Colonic mucosa (tissue), 4 donors: ENCODE data around the gene EPHB2. TPM values are rescaled to one million over a fixed set of nuclear protein-coding genes. Genes with fewer than 3 reads are reported as not detected.

Experiments
- DNase-seq: peaks from one replicate; pipeline ENCODE4 v3.0.0-alpha.2; 2020
- H3K27ac ChIP-seq: fragments of 200-600 bp; one replicate; pipeline ENCODE4 v1.8.0; 2021
- H3K27me3 ChIP-seq: fragments of 200-600 bp; one replicate; pipeline ENCODE4 v1.8.0; 2021
- H3K36me3 ChIP-seq: fragments of 200-600 bp; one replicate; pipeline ENCODE4 v1.8.0; 2021
- H3K4me1 ChIP-seq: fragments of 200-600 bp; one replicate; pipeline ENCODE4 v1.8.0; 2021; ENCODE audit warnings: mild to moderate bottlenecking
- H3K4me3 ChIP-seq: fragments of 200-600 bp; one replicate; pipeline ENCODE4 v1.8.0; 2021
- H3K9ac ChIP-seq, 2 donors: one replicate each; pipeline ENCODE4 v1.7.0; 2013; ENCODE audit warnings: control low read depth in 2 of 2, low read depth in 2 of 2, low read length in 2 of 2
- H3K9me3 ChIP-seq: fragments of 200-600 bp; one replicate; pipeline ENCODE4 v1.8.0; 2021
- intact Hi-C: fragments of 100-400 bp; cut with DNase I; formaldehyde crosslinking; loops from one replicate; pipeline ENCODE4 v1.14.1; 2022
- total RNA-seq, 2 donors: library from RNA; stranded (reverse); fragmentation: NEBNext Ultra II Directional in 1 of 2; extraction: Animal tissue kit (Norgen Biotek cat#: 25700) in 1 of 2; gene quantifications; one replicate each; pipeline ENCODE4 v1.2.1, GENCODE V29; 2021
- TF ChIP-seq, protein P1 (sequence below): fragments of 200-600 bp; IDR thresholded peaks from one replicate; pipeline ENCODE4 v1.8.0; 2022; ENCODE audit warnings: antibody characterized with exemption, mild to moderate bottlenecking
- donor health status: healthy.
- donor health status: DM: no; HTN: no; CAD: no.
- donor health status: DM: no; HTN: no; CAD: no.

The EPHB2 gene
- total RNA-seq, 2 donors from 2014 or later: 71.9 to 150 TPM

DNA sequence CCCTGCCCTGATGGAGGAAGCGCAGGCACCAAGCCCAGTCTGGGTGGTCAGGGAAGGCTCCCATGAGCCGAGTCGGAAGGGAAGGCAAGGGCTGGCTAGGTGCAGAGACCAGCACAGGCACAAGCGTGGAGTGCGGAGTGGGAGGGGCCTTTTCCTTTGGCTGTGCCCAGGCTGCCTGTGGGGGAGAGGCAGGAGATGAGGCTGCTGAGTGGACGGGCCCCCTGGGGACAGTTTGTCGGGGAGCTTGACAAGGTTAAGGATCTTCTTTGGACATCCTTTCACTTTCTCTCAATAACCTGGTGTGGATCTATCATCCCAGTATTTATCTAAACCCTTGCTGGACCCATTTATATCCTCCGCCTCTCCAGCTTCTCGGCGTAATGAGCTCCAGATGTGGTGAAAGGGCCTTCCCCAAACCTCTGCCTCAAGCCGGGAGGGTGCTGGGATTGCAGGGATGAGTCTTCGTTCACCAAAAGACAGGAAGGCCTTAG is 42.9 kb downstream of the EPHB2 start:
- TF ChIP-seq, protein P1, sequence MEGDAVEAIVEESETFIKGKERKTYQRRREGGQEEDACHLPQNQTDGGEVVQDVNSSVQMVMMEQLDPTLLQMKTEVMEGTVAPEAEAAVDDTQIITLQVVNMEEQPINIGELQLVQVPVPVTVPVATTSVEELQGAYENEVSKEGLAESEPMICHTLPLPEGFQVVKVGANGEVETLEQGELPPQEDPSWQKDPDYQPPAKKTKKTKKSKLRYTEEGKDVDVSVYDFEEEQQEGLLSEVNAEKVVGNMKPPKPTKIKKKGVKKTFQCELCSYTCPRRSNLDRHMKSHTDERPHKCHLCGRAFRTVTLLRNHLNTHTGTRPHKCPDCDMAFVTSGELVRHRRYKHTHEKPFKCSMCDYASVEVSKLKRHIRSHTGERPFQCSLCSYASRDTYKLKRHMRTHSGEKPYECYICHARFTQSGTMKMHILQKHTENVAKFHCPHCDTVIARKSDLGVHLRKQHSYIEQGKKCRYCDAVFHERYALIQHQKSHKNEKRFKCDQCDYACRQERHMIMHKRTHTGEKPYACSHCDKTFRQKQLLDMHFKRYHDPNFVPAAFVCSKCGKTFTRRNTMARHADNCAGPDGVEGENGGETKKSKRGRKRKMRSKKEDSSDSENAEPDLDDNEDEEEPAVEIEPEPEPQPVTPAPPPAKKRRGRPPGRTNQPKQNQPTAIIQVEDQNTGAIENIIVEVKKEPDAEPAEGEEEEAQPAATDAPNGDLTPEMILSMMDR: no peak
- no peak overlapping the region for H3K9ac ChIP-seq
- no peaks in the 10 kb centered on the region for H3K36me3 ChIP-seq
- no peak for DNase-seq
- H3K4me1 ChIP-seq: peaks cover 6% of the 10 kb centered on the region
- H3K27ac ChIP-seq: no peak overlapping the region
- intact Hi-C loops: no loop called here
- H3K27me3 ChIP-seq: no peaks in the 10 kb centered on the region
- H3K4me3 ChIP-seq: no peak overlapping the region
- no peaks in the 10 kb centered on the region for H3K9me3 ChIP-seq

DNA sequence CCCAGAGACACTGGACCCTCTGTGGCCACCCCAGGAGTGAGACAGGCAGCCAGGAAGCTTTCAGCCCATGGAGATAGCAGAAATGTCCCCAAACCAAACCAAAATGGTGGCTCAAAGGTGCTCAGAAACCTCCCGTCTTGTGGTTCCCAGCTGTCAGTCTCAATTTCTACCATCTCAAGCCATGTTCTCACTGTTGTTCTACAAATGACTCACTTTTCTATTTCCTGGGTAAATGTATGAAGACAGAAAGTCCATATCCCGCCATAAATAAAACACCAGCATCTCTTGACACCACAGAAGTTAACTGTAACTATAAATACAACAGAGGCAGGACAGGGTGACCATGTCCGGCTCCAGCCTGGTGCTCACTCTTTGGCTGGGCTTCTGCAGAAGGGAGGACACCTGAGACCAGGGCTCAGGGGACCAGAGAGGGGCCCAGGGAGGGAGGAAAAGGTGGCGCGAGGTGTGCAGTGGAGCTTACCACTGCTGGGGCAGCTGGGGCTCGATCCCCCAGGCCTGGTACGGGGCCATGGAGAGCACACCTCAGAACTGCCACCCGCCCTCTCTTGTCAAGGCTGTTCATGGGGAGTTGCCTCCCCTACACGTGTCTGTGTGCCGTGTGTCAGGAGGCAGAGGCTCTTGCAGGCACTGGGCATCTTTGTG is 43.6 kb downstream of the EPHB2 start:
- Histone ChIP-seq H3K4me1 (peaks cover 6% of the 10 kb centered on the region), H3K9me3 (no peaks in the 10 kb centered on the region), H3K27me3 (no peaks in the 10 kb centered on the region), H3K4me3 (no peak overlapping the region), H3K27ac (no peak overlapping the region), H3K9ac (no peak overlapping the region), H3K36me3 (no peaks in the 10 kb centered on the region)
- intact Hi-C loops: no loop called here
- TF ChIP-seq, protein P1: no peak
- no peak for DNase-seq

DNA sequence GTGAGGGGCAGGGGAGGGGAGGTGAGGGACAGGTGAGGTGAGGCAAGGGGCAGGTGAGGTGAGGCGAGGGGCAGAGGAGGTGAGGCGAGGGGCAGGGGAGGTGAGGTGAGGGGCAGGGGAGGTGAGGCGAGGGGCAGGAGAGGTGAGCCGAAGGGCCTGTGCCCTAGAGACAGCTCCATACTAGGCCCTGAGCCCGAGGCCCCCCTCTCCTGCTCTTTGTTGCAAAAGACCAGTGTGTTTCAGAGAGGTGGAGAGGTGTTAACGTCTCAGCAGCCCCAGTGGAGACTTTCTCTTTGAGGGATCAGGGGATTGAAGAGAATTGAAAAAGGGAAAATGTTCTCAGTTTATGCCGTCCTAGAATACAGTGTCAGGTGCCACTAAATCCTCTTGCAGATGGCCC is 44.2 kb downstream of the EPHB2 start:
- Histone ChIP-seq H3K27me3 (no peaks in the 10 kb centered on the region), H3K4me3 (no peak overlapping the region), H3K36me3 (no peaks in the 10 kb centered on the region), H3K4me1 (peaks cover 6% of the 10 kb centered on the region), H3K9me3 (no peaks in the 10 kb centered on the region), H3K27ac (no peak overlapping the region), H3K9ac (no peak overlapping the region)
- TF ChIP-seq, protein P1: no peak
- no peak for DNase-seq
- intact Hi-C loops: no loop called here

DNA sequence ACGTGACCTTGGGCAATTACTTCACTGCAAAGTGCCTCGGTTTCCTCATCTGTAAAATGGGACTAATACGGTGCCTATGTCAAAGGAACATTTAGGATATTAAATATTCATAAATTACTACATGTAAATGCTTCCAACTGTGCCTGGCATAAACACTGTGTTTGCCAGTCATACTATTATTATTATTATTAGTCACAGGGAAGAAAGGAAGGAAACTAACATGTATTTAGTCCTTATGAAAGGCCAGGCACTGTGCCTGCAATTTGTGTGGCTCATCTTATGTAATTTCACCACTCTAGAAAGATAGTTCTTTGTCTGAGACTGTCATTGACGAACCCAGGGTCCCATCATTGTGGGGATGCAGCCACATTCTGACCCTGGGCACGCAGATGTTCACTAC is 45.0 kb downstream of the EPHB2 start:
- H3K9me3 ChIP-seq: no peaks in the 10 kb centered on the region

DNA sequence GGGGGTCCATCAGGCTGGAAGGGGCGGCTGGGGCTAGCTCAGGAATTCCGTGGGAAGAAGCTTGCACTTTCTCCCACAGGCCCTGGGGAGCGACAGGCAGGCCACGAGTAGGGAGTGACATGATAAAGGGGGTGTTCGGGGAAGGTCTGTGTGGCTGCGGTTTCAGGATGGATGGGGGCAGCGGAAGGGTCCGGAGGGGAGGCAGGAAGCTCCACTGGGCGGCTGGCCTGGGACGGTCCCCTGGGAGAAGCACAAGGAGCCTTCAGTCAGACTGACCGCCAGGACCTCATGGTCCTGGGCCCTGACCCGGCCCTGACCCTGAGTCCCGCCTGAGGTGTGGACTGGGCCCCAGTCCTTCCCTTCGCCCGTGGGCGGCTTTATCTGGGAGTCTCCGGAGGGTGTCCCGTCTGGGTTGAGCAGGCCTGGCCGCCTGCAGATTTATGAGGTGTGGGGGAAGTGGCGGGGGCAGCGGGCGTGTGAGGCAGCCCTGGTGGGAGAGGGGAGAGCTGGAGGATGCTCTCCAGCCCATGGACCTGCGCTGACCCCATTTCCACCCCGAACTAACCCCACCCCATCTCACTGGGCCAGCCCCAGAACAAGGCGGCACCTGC is 45.6 kb downstream of the EPHB2 start:
- TF ChIP-seq, protein P1: no peak
- intact Hi-C loops: no loop called here
- Histone ChIP-seq H3K9me3 (no peaks in the 10 kb centered on the region), H3K36me3 (no peaks in the 10 kb centered on the region), H3K4me3 (no peak overlapping the region), H3K27ac (no peak overlapping the region), H3K9ac (no peak overlapping the region), H3K27me3 (no peaks in the 10 kb centered on the region), H3K4me1 (no peaks in the 10 kb centered on the region)
- no peak for DNase-seq

More for the DNA sequence above, 45.0 kb downstream of the EPHB2 start:
- no peak for DNase-seq
- Histone ChIP-seq H3K4me1 (peaks cover 3% of the 10 kb centered on the region), H3K36me3 (no peaks in the 10 kb centered on the region), H3K27ac (no peak overlapping the region), H3K4me3 (no peak overlapping the region), H3K9ac (no peak overlapping the region), H3K27me3 (no peaks in the 10 kb centered on the region)
- intact Hi-C loops: no loop called here
- TF ChIP-seq, protein P1: no peak
